Measurements from ENCODE around the gene PPP6R2.

- TF ChIP-seq CEBPB (IDR thresholded peaks at IDR 0.05) (no peak), EP300 (IDR thresholded peaks at IDR 0.05; ENCODE audit: borderline replicate concordance) (no peak), YY1 (IDR thresholded peaks at IDR 0.05; ENCODE audit: low read depth) (no peak), RAD21 (IDR thresholded peaks at IDR 0.05; ENCODE audit: low read depth) (no peak), TAF1 (IDR thresholded peaks at IDR 0.05; ENCODE audit: low read depth) (no peak), REST (IDR thresholded peaks at IDR 0.05; ENCODE audit: low read depth) (no peak), MAX (IDR thresholded peaks at IDR 0.05) (no peak), ZBTB7A (IDR thresholded peaks at IDR 0.05; ENCODE audit: low read depth) (no peak), CREB1 (IDR thresholded peaks at IDR 0.05; ENCODE audit: low read depth) (no peak), FOXM1 (IDR thresholded peaks at IDR 0.05; ENCODE audit: borderline replicate concordance, low read depth) (no peak), TCF12 (IDR thresholded peaks at IDR 0.05; ENCODE audit: low read depth) (no peak), NFIC (IDR thresholded peaks at IDR 0.05) (no peak), TEAD4 (IDR thresholded peaks at IDR 0.05) (no peak), EGR1 (IDR thresholded peaks at IDR 0.05) (no peak)
Measured at GRCh38 chr22:50471197-50471847, 128.2 kb downstream of the PPP6R2 start.
